ENCODE results near the gene TAGLN.
A peak's percentile ranks its signal among the peaks of the same experiment; 100 is the strongest.

The TAGLN gene

DNA sequence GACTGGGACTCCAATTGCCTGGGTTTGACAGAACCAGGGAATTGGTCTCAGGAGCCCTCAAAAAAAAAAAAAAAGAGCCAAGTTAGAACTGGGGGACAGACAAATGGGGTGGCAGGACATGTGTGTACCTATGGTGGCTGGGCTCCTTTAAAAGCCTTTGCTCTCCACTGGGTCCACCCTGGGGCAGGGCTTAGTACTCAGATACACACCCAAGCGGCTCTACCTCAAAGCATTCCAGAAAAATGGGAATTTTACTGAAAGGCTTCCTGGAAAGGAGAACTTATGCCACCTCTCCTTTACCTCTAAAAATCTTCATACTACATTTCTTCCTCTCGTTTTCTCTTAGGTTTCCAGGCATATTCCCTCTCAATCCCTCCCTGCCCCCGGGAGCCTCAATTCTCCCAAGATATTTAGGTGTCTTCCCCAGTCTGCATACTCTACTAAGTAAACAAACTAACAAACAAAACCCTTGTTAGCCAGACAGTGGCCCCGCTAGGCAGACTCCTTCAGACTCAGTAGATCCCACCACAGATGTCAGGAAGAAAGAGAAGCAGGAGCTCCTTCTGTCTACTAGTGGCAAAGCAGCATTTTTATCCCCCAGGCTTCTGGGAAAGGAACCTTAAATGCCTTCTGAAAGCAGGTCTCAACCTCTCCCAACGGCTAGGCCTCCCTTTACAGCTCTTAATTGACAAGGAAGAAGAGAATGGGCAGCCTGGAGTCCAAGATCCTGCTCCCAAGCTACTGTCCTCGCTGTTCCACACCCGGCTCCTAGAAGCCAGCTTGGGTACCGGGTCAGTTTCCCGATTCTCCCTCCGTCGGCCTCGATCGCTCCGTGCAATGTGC is 32.0 kb downstream of the TAGLN start:
- DNase-seq (ENCODE audit: low spot score), result no peak

DNA sequence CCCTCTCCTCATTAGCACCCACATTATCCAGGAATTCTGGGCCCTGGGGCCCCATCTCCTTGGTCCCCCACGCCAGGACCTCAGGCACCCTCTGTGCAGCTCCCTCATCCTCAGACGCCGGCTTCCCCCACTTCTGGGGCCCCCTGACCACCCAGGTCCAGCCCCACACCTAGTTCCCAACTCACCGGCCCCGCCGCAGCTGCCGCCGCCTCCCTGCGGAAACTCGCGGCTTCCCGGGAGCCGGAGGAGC is 32.6 kb downstream of the TAGLN start, which contains the start of gene PCSK7:
Gene PCSK7 (minus strand): TSS at position 232 of the 250 bp plus-strand sequence. CDS start 2,229 bp downstream, outside the sequence.
- DNase-seq (ENCODE audit: low spot score), result no peak

DNA sequence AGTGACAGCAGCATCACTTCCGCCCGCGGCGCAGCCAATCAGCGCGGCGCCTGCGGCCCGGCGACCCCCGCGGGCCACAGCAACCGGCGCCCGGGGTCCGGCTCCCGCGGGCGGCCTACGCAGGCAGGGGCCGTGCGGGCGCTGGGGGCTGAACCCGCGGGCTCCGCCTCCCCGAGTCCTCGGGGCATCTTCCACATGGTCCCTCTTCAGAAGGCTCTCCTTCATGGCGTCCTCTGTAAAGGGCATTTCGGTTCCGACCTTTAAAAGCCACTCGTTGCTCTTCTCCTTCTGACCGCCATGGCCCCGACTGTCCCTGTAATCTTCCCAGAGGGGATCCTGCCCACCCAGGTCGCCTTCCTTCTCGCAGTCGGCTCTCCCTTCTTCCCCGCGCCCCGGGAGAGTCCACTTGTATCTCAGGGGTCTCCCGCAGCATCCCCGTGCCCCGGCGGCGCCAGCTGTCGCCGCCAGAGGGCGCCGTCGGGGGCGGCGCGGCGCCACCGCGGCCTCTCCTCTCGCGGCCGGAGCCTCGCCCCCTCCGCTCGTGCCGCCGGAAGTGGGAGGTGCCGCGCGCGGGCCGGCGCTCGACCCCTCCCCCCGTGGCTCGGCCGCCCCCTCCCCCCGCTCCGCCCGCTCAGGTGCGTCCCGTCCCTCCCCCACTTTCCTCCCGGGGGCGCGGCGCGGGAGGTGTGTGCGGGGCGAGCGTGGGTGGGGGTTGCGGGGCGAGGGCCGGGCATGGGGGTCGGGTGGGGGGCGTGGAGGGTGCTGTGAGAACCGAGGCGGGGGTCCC is 33.1 kb downstream of the TAGLN start, which contains the start of gene RNF214:
Gene RNF214 (plus strand): TSS at position 580 of the 787 bp plus-strand sequence. CDS start 1,602 bp downstream, outside the sequence.
- peak; percentile 70 for DNase-seq (ENCODE audit: low spot score)

DNA sequence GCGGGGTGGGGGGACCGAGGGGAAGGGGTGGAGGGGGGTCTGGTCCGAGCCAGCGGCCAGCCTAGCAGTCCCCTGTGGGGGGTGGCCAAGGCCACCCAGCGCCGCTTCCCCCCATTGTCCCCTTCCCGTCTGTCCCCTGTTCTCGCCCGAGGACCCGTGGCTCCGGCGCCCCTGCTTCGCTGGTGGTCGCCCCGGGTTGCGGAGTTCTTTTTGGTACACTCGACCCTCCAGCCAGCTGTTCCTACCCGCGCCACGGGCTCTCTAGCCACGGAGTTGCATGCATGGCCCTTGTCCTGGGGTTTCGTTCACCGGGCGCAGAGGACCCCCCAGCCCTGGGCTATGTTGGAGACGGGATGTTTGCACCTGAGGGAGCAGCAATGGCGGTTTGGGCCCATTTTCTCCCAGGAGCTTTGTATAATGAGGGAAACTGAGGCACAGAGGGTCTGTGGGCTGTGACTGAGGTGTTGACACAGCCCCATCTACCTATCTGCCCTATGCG is 33.8 kb downstream of the TAGLN start:
- DNase-seq (ENCODE audit: low spot score), result no peak

DNA sequence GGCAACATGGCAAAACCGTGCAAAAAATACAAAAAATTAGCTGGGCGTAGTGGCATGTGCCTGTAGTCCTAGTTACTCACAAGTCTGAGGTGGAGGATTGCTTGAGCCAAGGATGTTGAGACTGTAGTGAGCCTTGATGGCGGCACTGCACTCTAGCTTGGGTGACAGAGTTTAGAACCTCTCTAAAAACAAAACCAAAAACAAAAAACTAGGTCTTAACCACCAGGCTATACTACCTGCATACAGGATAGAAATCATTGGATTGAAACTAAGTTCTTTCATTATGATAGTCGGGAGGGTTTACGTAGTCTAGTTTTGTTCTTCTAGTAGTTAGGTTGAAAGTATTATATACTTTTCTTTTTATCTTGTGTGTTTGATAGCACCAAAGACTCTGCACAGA is 39.1 kb downstream of the TAGLN start:
- DNase-seq (ENCODE audit: low spot score), result no peak

DNA sequence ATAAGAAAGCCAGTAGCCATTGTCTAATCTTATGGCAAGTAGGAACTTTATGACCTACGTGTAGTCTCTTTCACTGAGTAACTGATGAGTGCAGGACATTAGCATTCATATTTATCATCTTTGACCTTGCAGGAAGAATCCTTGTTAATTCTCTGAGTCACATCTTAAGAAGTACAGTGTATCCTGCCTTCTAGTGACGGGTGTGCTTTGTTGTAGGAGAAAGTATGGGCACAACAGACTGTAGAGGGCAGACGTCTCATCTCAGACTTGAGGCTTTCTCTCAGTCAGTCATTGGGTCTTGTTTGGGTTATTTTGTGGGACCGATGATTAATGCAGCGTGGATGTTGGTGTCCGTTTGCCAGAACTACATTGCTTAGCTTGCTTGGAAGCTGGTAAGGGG is 40.1 kb downstream of the TAGLN start:
- DNase-seq (ENCODE audit: low spot score), result peak; percentile 53

DNA sequence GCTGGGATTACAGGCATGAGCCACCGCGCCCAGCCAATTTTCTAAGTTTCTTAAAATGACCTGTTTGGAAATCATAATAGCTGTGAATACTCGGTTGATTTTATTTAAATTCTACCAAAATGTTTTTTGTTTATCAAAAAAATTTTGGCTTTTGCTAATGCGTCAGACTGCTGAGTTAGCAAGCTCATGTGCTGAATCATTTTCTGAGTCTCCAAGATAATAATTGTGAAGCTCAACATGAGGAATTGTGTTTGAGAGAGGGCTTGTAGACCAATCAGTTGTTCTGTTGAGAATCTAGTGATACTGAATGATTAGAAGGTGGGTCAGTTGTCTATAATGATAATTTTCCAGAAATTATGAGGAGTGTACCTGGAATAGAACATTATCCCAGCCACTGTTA is 49.2 kb downstream of the TAGLN start:
- no peak for DNase-seq (ENCODE audit: low spot score)

DNA sequence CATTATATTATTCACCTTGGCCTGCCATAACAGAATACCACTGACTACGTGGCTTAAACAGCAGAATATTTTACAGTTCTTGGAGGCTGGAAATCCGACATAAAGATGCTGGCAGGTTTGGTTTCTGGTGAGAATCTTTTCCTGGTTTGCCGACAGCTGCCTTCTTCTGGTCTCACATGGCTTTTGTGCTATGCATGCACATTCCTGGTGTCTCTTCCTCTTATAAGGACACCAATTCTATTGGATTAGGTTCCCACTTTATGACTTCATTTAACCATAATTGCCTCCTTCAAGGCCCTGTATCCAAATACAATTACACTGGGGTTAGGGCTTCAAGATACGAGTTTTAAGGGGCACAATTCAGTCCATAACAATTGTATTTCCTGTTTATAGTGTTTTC is 50.4 kb downstream of the TAGLN start:
- no peak for DNase-seq (ENCODE audit: low spot score)

DNA sequence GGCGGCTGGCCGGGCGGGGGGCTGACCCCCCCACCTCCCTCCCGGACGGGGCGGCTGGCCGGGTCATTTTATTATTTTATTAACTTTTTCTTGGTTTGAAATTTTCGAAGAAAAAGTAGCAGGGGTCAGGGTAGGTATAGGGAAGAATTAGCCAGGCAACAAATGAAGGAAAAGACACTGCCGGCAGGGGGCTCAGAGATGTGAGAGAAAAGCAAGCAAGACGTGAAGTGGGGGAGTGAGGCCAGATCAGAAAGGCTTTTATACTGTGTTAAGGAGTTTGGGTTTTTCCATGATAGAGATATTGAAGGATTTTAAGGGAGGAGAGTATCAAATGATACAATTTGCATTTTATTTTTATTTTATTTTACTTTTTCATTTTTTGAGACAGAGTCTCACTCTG is 52.3 kb downstream of the TAGLN start:
- no peak for DNase-seq (ENCODE audit: low spot score)

DNA sequence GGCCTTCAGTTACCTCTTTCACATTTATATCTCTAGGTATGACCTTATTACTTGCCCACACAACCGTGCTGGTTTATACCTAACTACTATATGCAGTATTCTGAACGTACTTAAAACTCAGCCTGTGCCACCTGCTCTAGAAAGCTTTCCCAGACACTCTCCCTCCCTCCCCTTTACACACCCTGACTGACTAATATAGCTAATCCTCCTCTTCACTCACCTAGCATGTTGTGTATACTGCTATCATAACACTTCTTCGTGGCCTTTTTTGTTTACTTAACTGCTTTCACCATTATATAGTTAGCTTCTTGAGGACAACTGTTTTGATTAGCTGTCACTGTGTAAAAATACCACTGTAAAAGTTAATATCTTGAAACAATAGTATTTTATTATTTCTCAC is 56.8 kb downstream of the TAGLN start:
- no peak for DNase-seq (ENCODE audit: low spot score)

DNA sequence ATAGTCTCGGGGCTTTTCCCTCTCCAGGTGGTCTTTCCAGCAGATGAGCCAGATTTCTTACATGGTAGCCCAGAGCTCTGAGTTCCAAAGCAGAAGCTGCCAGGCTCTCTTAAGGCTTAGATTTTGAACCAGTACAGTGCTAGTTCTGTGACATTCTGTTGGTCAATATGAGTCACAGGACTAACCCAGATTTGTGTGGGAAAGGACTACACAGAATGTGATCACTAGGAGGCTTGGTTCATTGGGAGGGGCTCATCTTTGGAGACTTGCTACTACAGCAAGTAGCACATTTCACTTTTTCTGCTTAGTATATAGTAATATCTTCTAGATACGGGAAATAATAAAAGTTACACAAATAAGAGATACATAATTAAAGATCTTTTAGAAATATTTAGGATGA is 57.4 kb downstream of the TAGLN start:
- no peak for DNase-seq (ENCODE audit: low spot score)

Measured in pons (tissue), 1 donor.